Measurements from ENCODE around the gene CHRDL2. TPM values are rescaled to one million over a fixed set of nuclear protein-coding genes. Genes with fewer than 3 reads are reported as not detected.

The CHRDL2 gene
- total and polyA plus RNA-seq, 2 experiments from 2014 or later = not detected

DNA sequence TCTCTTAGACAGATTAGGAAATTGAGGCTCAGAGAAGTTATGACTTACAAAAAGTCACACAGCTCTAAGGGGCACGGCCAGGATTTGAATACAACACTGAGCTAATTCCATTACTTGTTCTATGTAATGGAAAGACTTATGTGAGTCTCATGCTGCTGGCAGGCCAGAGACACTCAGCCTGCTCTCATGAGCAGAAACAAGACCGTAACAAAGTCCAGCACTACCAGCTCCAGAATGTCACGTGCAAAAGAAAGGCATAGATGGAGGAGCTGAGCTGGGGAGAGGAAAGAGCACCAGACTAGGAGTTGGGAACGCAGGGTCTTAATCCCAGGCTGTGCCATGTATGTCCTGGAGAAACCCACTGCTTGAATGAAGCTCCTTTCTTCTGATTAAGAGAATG lies 1.8 kb downstream of the CHRDL2 start:
- H3K9me3 ChIP-seq (ENCODE audit: low read depth) = no peaks in the 10 kb centered on the region
- no peak overlapping the region for H3K4me2 ChIP-seq (ENCODE audit: unreplicated experiment)
- peaks cover 41% of the 10 kb centered on the region for H3K27me3 ChIP-seq (replicated peaks; ENCODE audit: insufficient read depth)
- no peak overlapping the region for H3K27ac ChIP-seq
- no peaks in the 10 kb centered on the region for H3F3A ChIP-seq (ENCODE audit: insufficient read depth)
- no peaks in the 10 kb centered on the region for H4K20me1 ChIP-seq (ENCODE audit: insufficient read depth)
- no peaks in the 10 kb centered on the region for H3K36me3 ChIP-seq (ENCODE audit: low read depth)
- in situ Hi-C loops (cut with MboI) = no loop called here
- 90 to 93% methylated on average over 4 of the region's 4 CpGs for WGBS, 2 experiments (ENCODE audit: low coverage in 1 of 2, low lambda C conversion rate in 2 of 2, missing lambda C conversion rate in 2 of 2)
- TF ChIP-seq EZH2phosphoT487 (IDR thresholded peaks at IDR 0.05; ENCODE audit: insufficient read depth, low read depth) = no peak
- H3K9me2 ChIP-seq (ENCODE audit: insufficient read depth) = no peaks in the 10 kb centered on the region
- H2AFZ ChIP-seq = no peak overlapping the region
- no peak overlapping the region for H3K9ac ChIP-seq
- H3K79me2 ChIP-seq (ENCODE audit: insufficient read depth) = no peaks in the 10 kb centered on the region
- H3K4me3 ChIP-seq = no peak overlapping the region
- no peaks in the 10 kb centered on the region for H3K4me1 ChIP-seq (ENCODE audit: insufficient read depth)
- DNase-seq = no peak

DNA sequence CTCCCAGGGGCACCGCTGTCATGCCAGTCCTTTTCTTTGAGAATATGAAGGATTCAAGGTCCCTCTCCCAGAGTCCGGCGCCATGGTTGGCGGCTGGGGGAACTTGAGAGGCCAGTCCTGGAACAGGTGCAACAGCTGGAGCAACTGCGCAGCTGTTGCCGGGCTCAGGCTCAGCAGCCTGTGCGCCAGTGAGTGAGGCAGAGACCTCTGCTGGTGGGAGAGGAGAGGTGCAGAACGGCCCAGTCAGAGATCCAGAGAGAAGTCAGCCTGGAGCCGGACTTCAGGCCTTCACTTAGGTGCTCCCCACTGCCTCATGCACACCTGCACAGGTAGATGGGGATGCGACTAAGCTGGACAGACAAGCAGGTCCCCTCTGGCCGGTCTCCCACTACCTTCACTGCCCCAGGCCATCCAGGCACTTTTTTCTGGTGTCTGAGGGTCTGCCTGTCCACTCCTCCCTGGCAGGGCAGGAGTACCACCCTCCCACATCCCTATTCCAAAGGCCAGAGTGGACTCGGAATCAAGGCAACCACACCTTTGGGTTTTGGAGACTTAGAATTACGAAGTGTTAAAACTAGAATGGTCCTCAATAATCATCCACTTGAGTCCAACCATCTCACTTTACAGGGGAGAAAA lies 4.6 kb downstream of the CHRDL2 start:
- Histone ChIP-seq H3K36me3 (ENCODE audit: low read depth) (no peaks in the 10 kb centered on the region), H2AFZ (no peak overlapping the region), H3K9ac (no peak overlapping the region), H4K20me1 (ENCODE audit: insufficient read depth) (no peaks in the 10 kb centered on the region), H3F3A (ENCODE audit: insufficient read depth) (no peaks in the 10 kb centered on the region), H3K4me3 (no peak overlapping the region), H3K4me2 (ENCODE audit: unreplicated experiment) (no peak overlapping the region), H3K9me2 (ENCODE audit: insufficient read depth) (no peaks in the 10 kb centered on the region), H3K27ac (no peak overlapping the region), H3K9me3 (ENCODE audit: low read depth) (no peaks in the 10 kb centered on the region), H3K27me3 (replicated peaks; ENCODE audit: insufficient read depth) (peaks cover 37% of the 10 kb centered on the region), H3K79me2 (ENCODE audit: insufficient read depth) (no peaks in the 10 kb centered on the region), H3K4me1 (ENCODE audit: insufficient read depth) (no peaks in the 10 kb centered on the region)
- DNase-seq = peak; percentile 84
- TF ChIP-seq EZH2phosphoT487 (IDR thresholded peaks at IDR 0.05; ENCODE audit: insufficient read depth, low read depth) = no peak
- TF ChIP-seq EZH2 (IDR thresholded peaks at IDR 0.05; ENCODE audit: insufficient read depth, poor library complexity, severe bottlenecking) = no peak
- in situ Hi-C loops (cut with MboI) = no loop called here
- WGBS, 2 experiments (ENCODE audit: low coverage in 1 of 2, low lambda C conversion rate in 2 of 2, missing lambda C conversion rate in 2 of 2) = 2% methylated on average over 11 to 13 of the region's 13 CpGs

DNA sequence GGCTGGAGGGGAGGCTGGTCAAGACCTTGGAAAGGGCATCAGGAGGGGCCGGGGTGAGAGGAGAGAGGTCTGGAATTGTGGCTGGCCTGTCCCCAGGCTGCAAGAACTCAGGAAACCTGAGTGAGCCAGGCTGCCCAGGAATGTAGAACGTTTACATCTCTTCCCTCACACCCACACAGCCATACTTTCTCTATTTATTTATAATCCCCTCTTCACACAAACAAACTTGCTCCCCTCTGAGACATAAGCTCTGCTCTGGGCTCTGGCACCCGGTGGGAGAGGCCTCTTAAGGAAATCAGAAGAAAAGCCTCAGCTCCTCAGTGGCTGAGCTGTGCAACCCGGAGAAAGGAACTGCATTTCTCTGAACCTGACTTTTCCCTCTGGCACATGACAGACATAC lies 5.5 kb downstream of the CHRDL2 start:
- no peak overlapping the region for H3K27ac ChIP-seq
- H3K9me2 ChIP-seq (ENCODE audit: insufficient read depth) = no peaks in the 10 kb centered on the region
- H3F3A ChIP-seq (ENCODE audit: insufficient read depth) = no peaks in the 10 kb centered on the region
- no peak for TF ChIP-seq EZH2phosphoT487 (IDR thresholded peaks at IDR 0.05; ENCODE audit: insufficient read depth, low read depth)
- no peak for TF ChIP-seq EZH2 (IDR thresholded peaks at IDR 0.05; ENCODE audit: insufficient read depth, poor library complexity, severe bottlenecking)
- H3K27me3 ChIP-seq (replicated peaks; ENCODE audit: insufficient read depth) = peaks cover 30% of the 10 kb centered on the region
- in situ Hi-C loops (cut with MboI) = no loop called here
- no peak for DNase-seq
- WGBS, 2 experiments (ENCODE audit: low coverage in 1 of 2, low lambda C conversion rate in 2 of 2, missing lambda C conversion rate in 2 of 2) = 49 to 60% methylated on average over 4 of the region's 4 CpGs
- no peaks in the 10 kb centered on the region for H3K36me3 ChIP-seq (ENCODE audit: low read depth)
- H3K4me1 ChIP-seq (ENCODE audit: insufficient read depth) = no peaks in the 10 kb centered on the region
- H3K9ac ChIP-seq = no peak overlapping the region
- H3K4me3 ChIP-seq = no peak overlapping the region
- no peaks in the 10 kb centered on the region for H4K20me1 ChIP-seq (ENCODE audit: insufficient read depth)
- H2AFZ ChIP-seq = no peak overlapping the region
- H3K4me2 ChIP-seq (ENCODE audit: unreplicated experiment) = no peak overlapping the region
- H3K9me3 ChIP-seq (ENCODE audit: low read depth) = no peaks in the 10 kb centered on the region
- no peaks in the 10 kb centered on the region for H3K79me2 ChIP-seq (ENCODE audit: insufficient read depth)

DNA sequence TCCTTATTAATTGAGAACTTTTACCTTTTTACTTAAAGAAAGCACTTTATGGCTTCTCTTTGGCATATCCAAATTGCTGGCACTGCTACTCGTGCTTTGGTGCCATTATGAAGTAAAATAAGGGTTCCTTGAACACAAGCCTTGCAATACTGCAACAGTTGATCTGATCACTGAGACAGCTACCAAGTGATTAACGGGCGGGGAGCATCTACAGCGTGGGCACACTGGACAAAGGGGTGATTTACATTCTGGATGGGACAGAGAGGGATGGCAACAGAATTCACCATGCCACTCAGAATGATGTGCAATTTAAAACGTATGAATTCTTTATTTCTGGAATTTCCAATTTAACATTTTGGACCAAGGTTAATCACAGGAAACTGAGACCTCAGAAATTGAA lies 7.7 kb downstream of the CHRDL2 start:
- no peak for DNase-seq
- H3K36me3 ChIP-seq (ENCODE audit: low read depth) = no peaks in the 10 kb centered on the region
- no peak overlapping the region for H2AFZ ChIP-seq
- H3K79me2 ChIP-seq (ENCODE audit: insufficient read depth) = no peaks in the 10 kb centered on the region
- H3K4me3 ChIP-seq = no peak overlapping the region
- H3K27me3 ChIP-seq (replicated peaks; ENCODE audit: insufficient read depth) = 0 out of 2 replicates have a peak, but pooled peaks cover 10% of the 10 kb centered on the region
- no peak overlapping the region for H3K9ac ChIP-seq
- no peaks in the 10 kb centered on the region for H3F3A ChIP-seq (ENCODE audit: insufficient read depth)
- H3K27ac ChIP-seq = no peak overlapping the region
- 56 to 61% methylated on average over 5 of the region's 5 CpGs for WGBS, 2 experiments (ENCODE audit: low coverage in 1 of 2, low lambda C conversion rate in 2 of 2, missing lambda C conversion rate in 2 of 2)
- H3K4me1 ChIP-seq (ENCODE audit: insufficient read depth) = no peaks in the 10 kb centered on the region
- no peaks in the 10 kb centered on the region for H3K9me2 ChIP-seq (ENCODE audit: insufficient read depth)
- H3K9me3 ChIP-seq (ENCODE audit: low read depth) = no peaks in the 10 kb centered on the region
- in situ Hi-C loops (cut with MboI) = no loop called here
- no peak for TF ChIP-seq EZH2phosphoT487 (IDR thresholded peaks at IDR 0.05; ENCODE audit: insufficient read depth, low read depth)
- TF ChIP-seq EZH2 (IDR thresholded peaks at IDR 0.05; ENCODE audit: insufficient read depth, poor library complexity, severe bottlenecking) = no peak
- no peaks in the 10 kb centered on the region for H4K20me1 ChIP-seq (ENCODE audit: insufficient read depth)
- no peak overlapping the region for H3K4me2 ChIP-seq (ENCODE audit: unreplicated experiment)

DNA sequence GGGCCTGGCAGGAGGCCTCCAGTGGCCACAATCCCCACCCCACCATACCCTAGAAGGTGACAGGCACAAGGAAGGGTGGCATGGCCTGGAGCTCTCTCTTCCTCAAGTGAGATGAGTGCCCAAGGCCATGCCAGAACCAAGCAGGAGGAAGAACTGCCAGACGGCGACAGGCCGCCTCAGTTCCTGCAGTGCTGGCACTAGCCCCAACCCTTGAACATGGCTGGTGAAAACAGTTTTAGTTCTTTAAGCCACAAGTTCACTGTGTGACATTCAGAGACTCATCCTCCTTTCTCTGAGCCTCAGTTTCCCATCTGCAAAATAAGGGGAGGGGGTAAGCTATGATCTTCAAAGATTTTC lies 9.8 kb downstream of the CHRDL2 start:
- H3K9me2 ChIP-seq (ENCODE audit: insufficient read depth) = no peaks in the 10 kb centered on the region
- no peaks in the 10 kb centered on the region for H3K9me3 ChIP-seq (ENCODE audit: low read depth)
- 97 to 100% methylated on average over 3 of the region's 3 CpGs for WGBS, 2 experiments (ENCODE audit: low coverage in 1 of 2, low lambda C conversion rate in 2 of 2, missing lambda C conversion rate in 2 of 2)
- no peaks in the 10 kb centered on the region for H3K36me3 ChIP-seq (ENCODE audit: low read depth)
- no peaks in the 10 kb centered on the region for H4K20me1 ChIP-seq (ENCODE audit: insufficient read depth)
- DNase-seq = no peak
- TF ChIP-seq EZH2phosphoT487 (IDR thresholded peaks at IDR 0.05; ENCODE audit: insufficient read depth, low read depth) (no peak), EZH2 (IDR thresholded peaks at IDR 0.05; ENCODE audit: insufficient read depth, poor library complexity, severe bottlenecking) (no peak)
- 0 out of 2 replicates have a peak, but pooled peaks cover 10% of the 10 kb centered on the region for H3K27me3 ChIP-seq (replicated peaks; ENCODE audit: insufficient read depth)
- H3K9ac ChIP-seq = no peak overlapping the region
- H3K27ac ChIP-seq = no peak overlapping the region
- H2AFZ ChIP-seq = no peak overlapping the region
- in situ Hi-C loops (cut with MboI) = no loop called here
- H3F3A ChIP-seq (ENCODE audit: insufficient read depth) = no peaks in the 10 kb centered on the region
- no peaks in the 10 kb centered on the region for H3K79me2 ChIP-seq (ENCODE audit: insufficient read depth)
- no peak overlapping the region for H3K4me2 ChIP-seq (ENCODE audit: unreplicated experiment)
- H3K4me1 ChIP-seq (ENCODE audit: insufficient read depth) = no peaks in the 10 kb centered on the region
- no peak overlapping the region for H3K4me3 ChIP-seq

Measured in GM23248 (cell line).